Liver (tissue), 3 donors: ENCODE measurements around the gene SNX33.

Source experiments
- RAD21 ChIP-seq, 2 donors: IDR thresholded peaks; 2 replicates each; pipeline ENCODE4 v1.6.1; 2016; ENCODE audit warnings: antibody characterized with exemption in 2 of 2, mild to moderate bottlenecking in 2 of 2
- TAF1 ChIP-seq: conservative IDR thresholded peaks from 2 replicates; pipeline ENCODE4 v1.6.1; 2016; ENCODE audit warnings: antibody characterized with exemption, mild to moderate bottlenecking
- TF ChIP-seq, protein P1 (sequence below): fragments of 150-350 bp; IDR thresholded peaks from 2 replicates; pipeline ENCODE4 v1.5.1; 2017; ENCODE audit warnings: improper control_type of control experiment, low read depth, low read length; ENCODE audit not compliant: missing input control
- donor health status: healthy.
- donor health status: healthy.

DNA sequence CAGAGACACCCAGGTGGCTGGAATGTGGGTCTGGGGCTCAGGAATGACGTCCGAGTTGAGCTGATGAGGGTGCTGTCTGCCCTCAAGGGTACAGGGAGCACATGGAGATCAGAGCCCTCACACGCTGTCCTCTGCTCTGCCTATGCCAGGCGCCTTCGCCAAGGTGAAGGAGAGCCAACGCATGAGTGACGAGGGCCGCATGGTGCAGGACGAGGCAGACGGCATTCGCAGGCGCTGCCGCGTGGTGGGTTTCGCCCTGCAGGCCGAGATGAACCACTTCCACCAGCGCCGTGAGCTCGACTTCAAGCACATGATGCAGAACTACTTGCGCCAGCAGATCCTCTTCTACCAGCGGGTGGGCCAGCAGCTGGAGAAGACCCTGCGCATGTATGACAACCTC lies 9.1 kb downstream of the SNX33 start:
- TF ChIP-seq, protein P1, sequence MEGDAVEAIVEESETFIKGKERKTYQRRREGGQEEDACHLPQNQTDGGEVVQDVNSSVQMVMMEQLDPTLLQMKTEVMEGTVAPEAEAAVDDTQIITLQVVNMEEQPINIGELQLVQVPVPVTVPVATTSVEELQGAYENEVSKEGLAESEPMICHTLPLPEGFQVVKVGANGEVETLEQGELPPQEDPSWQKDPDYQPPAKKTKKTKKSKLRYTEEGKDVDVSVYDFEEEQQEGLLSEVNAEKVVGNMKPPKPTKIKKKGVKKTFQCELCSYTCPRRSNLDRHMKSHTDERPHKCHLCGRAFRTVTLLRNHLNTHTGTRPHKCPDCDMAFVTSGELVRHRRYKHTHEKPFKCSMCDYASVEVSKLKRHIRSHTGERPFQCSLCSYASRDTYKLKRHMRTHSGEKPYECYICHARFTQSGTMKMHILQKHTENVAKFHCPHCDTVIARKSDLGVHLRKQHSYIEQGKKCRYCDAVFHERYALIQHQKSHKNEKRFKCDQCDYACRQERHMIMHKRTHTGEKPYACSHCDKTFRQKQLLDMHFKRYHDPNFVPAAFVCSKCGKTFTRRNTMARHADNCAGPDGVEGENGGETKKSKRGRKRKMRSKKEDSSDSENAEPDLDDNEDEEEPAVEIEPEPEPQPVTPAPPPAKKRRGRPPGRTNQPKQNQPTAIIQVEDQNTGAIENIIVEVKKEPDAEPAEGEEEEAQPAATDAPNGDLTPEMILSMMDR: no peak
- TF ChIP-seq RAD21 (IDR thresholded peaks at IDR 0.05) (no peak), TAF1 (no peak)
